ENCODE results near the gene TGFB3.
A peak's percentile ranks its signal among the peaks of the same experiment; 100 is the strongest.
"Not testable (repeated sequence)": the region's sequence is repeated elsewhere in the genome, so short reads cannot be mapped to it uniquely, and the experiment has no call there.

TGFB3 gene

GRCh38 chr14:75944607-75945241 is 37.1 kb downstream of the TGFB3 start:
- DNase-seq, result no peak

DNA sequence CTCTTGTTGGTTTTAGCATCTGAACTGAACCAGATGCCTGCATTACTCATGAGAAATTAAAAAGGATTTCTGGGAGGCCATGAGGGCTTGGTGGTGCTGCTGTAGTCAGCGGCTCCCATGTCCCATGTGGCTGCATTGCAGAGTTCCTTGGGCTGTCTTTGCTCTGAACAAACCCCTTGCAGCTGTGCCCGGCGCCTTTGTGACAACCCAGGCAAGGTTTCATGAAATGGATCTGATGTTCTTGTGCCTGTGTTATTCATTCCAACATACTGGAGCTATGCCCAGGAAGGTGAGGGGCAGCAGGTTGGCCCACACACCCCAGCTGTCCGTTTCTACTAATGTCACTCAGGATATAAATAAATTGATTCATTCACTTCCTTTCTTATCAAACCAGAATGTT is 40.8 kb downstream of the TGFB3 start:
- DNase-seq, result peak; percentile 36

- no peak for DNase-seq
These were observed 42.6 kb downstream of the TGFB3 start for GRCh38 chr14:75939200-75939599.

DNA sequence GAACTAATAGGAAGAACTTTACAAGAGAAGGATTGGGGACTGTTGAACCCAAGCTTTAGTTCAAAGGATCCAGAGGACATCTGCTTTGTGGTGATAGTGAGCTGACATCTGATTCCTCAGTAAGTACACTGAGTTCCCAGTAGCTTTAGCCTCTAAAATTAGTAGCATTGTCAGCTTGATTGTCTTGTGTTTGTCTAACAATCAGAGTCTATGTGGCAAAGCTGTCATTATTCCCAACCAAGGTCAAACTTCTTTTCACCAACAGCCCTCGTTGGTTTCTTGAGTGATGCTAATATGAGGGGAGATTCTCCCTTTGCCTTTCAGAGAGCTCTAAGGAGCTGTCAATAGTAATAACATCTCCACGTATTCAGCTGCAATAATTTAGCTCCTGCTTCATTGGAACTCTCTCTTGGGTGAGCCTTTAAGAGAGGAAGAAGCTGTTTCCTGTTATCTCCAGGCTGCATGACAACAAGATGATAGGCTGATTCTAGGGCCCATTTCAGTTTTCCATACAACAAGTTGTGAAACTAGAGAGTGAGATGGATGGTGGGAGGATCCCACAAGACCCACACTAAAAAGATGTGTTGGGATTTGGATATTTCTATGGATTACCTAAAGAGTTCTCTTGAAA is 46.7 kb downstream of the TGFB3 start:
- DNase-seq, result no peak

DNA sequence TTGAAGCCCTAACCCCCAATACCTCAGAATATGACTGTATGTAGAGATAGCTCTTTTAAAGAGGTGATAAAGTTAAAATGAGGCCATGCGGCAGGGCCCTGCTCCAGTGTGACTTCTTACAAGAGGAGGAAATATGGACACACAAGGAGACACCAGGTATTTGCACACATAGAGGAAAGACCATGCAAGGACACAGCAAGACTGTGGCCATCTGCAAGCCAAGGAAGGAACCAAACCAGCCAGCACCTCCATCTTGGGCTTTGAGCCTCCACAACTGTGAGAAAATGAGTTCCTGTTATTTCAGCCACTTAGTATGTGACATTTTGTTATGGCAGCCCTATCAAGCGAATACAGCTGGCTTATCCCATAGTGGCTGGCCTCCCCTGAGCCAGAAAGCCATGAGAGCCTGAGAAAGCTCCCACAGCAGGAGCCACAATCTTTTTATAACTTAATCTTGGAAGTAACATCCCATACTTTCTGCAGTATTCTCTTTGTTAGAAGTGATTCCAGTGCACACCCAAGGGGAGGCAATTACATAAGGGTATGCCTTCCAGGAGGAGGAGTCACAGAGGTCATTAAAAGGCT is 48.0 kb downstream of the TGFB3 start:
- no peak for DNase-seq

GRCh38 chr14:75928690-75929181 is 53.1 kb downstream of the TGFB3 start:
- peak; percentile 98 for DNase-seq

DNA sequence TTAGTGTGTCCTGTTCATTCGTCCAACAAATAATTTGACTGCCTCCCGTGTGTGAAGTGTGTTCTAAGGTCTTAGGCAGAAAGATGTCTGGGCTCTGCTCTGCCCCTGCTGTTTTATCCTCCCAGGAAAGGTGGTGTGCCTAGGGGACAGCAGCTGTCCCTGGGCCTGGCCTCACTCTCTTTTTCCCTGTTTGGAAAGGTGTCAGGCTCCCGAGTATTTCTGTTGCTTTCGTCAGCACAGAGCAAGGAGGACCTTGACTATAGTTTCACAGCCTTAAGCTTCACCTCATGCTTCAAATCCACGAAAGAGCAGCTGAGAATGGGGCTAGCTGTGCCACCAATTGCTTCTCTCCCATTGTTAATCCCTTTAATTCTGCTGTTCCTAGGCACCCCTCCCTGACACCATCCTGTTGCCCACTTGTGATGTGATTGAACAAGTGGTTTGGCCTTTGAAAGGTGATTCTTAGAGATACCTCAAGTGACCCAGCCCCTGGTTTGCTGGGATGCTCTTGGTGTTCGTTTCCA is 54.2 kb downstream of the TGFB3 start:
- DNase-seq, result peak; percentile 74

GRCh38 chr14:75926431-75927115 is 55.2 kb downstream of the TGFB3 start:
- no peak for DNase-seq

- not testable (repeated sequence) for DNase-seq
These were observed 56.5 kb downstream of the TGFB3 start for GRCh38 chr14:75925141-75925840.

GRCh38 chr14:75920421-75920820 is 61.4 kb downstream of the TGFB3 start:
- DNase-seq, result not testable (repeated sequence)

GRCh38 chr14:75917946-75918335 is 63.9 kb downstream of the TGFB3 start:
- DNase-seq, result peak; percentile 63

- no peak for DNase-seq
These were observed 64.4 kb downstream of the TGFB3 start for GRCh38 chr14:75917322-75917945.

DNA sequence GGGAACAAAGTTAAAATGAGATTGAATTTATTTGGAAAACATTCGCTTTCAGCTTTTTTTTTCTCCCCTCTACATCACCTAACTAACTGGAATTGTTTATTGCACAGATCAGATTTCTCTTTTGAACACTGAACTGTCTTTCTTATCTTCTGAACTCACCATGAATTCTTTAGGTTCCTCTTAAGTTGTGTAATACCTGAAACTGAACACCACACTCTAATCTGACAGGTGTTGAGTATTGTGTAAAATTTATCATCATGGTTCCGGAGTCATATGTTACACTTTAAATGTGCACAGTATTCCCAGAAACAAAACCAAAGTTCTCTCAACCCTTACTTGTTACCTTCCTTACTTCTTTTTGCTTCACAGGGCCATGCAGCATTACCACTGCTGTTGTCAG is 66.8 kb downstream of the TGFB3 start:
- DNase-seq, result no peak

DNA sequence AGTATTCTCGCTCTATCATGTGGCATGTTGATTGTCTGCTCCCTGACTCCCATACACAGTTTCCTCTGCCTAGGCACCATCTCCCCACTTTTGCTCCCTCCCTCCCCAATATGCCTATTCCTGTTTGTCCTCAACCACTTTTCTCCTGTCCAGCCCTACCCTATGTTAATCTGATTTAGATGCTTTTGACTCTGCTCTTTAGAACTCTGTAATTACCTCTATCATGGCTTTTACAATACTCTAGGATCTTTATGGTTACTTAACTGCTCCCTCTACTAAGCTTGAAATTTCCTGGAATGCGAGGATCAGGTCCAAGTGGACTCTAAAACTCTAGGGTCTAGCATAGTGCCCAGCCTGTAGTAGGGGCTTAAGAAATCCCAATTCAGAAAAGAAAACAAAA is 68.6 kb downstream of the TGFB3 start:
- DNase-seq, result no peak

GRCh38 chr14:75911883-75912282 is 69.9 kb downstream of the TGFB3 start:
- DNase-seq, result no peak

GRCh38 chr14:75910048-75910447 is 71.7 kb downstream of the TGFB3 start:
- DNase-seq, result no peak

DNA sequence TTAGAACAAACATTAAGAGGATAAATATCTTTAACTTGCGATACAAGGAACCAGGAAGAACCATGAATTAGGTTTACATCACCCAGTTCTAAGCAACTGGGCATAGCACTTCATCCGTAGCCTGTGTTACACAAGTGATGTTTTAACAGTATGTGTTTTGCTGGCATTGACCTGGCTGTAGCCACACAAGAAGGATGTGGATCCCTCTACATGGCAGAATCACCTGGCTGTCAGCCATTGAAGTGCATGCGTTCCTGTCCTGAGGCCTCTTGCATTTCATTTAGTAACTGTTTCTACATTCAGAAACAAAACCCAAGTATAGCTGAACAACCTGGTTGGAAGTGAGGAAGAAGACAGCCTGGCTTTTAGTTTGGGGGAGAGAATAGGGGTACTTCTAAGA is 72.2 kb downstream of the TGFB3 start:
- no peak for DNase-seq
